GM23338 (cell line): Measurements from ENCODE around the gene FAP. TPM values are rescaled to one million over a fixed set of nuclear protein-coding genes. Genes with fewer than 3 reads are reported as not detected.

ENCODE experiments used
- ATAC-seq: fragments of 200-7000 bp; cut with Tn5 transposase; 3 replicates; pipeline ENCODE4 v1.9.1; 2020
- DNase-seq: peaks from one replicate; pipeline ENCODE4 v3.0.0-alpha.2; 2015; ENCODE audit warnings: low spot score
- H2AFZ ChIP-seq: fragments of 200-600 bp; sonication (generic); 2 replicates; pipeline ENCODE4 v1.8.0; 2016; ENCODE audit warnings: antibody characterized with exemption, mild to moderate bottlenecking, moderate library complexity
- H3F3A ChIP-seq: fragments of 200-600 bp; sonication (generic); replicated peaks from 2 replicates; pipeline ENCODE4 v1.8.0; 2017; ENCODE audit warnings: antibody characterized with exemption, mixed run types, low read depth
- H3K27ac ChIP-seq: fragments of 200-600 bp; sonication (generic); 2 replicates; pipeline ENCODE4 v1.6.1; 2016; ENCODE audit warnings: low read depth
- H3K27me3 ChIP-seq: fragments of 200-600 bp; sonication (generic); 2 replicates; pipeline ENCODE4 v1.8.0; 2016; ENCODE audit warnings: mild to moderate bottlenecking, mixed run types, moderate library complexity; ENCODE audit not compliant: insufficient read depth
- H3K36me3 ChIP-seq: fragments of 200-600 bp; sonication (generic); 2 replicates; pipeline ENCODE4 v1.8.0; 2016; ENCODE audit warnings: mild to moderate bottlenecking; ENCODE audit not compliant: insufficient read depth
- H3K4me1 ChIP-seq: fragments of 200-600 bp; sonication (generic); 2 replicates; pipeline ENCODE4 v1.8.0; 2016; ENCODE audit warnings: mild to moderate bottlenecking, moderate library complexity; ENCODE audit not compliant: insufficient read depth
- H3K4me2 ChIP-seq: fragments of 200-600 bp; sonication (generic); 2 replicates; pipeline ENCODE4 v1.7.1; 2017; ENCODE audit warnings: mixed run types
- H3K4me3 ChIP-seq: fragments of 200-600 bp; sonication (generic); 2 replicates; pipeline ENCODE4 v1.6.1; 2016; ENCODE audit warnings: mixed run types
- H3K79me2 ChIP-seq: fragments of 200-600 bp; sonication (generic); replicated peaks from 2 replicates; pipeline ENCODE4 v1.8.0; 2017; ENCODE audit warnings: mild to moderate bottlenecking; ENCODE audit not compliant: insufficient read depth
- H3K9me2 ChIP-seq: fragments of 200-600 bp; sonication (generic); 2 replicates; pipeline ENCODE4 v1.8.0; 2017; ENCODE audit not compliant: insufficient read depth
- H4K20me1 ChIP-seq: fragments of 200-600 bp; sonication (generic); replicated peaks from 2 replicates; pipeline ENCODE4 v1.8.0; 2017; ENCODE audit warnings: mild to moderate bottlenecking; ENCODE audit not compliant: insufficient read depth
- H3K27ac Mint-ChIP-seq: 2 replicates; pipeline ENCODE4 v1.8.0; 2020; ENCODE audit warnings: inconsistent platforms, mild to moderate bottlenecking, moderate library complexity, mixed read lengths
- H3K27me3 Mint-ChIP-seq: 3 replicates; pipeline ENCODE4 v1.8.0; 2022; ENCODE audit warnings: low read depth, mild to moderate bottlenecking, moderate library complexity, mixed read lengths, inconsistent platforms; ENCODE audit not compliant: insufficient read depth, poor library complexity
- H3K36me3 Mint-ChIP-seq: 3 replicates; pipeline ENCODE4 v1.8.0; 2021; ENCODE audit warnings: low read depth, mild to moderate bottlenecking, inconsistent platforms, moderate library complexity, mixed read lengths
- H3K4me1 Mint-ChIP-seq: 3 replicates; pipeline ENCODE4 v1.8.0; 2020; ENCODE audit warnings: mild to moderate bottlenecking, inconsistent platforms, mixed read lengths
- H3K4me3 Mint-ChIP-seq: 3 replicates; pipeline ENCODE4 v1.8.0; 2021; ENCODE audit warnings: moderate library complexity, mild to moderate bottlenecking, inconsistent platforms, mixed read lengths
- H3K9me3 Mint-ChIP-seq: 3 replicates; pipeline ENCODE4 v1.8.0; 2020; ENCODE audit warnings: moderate library complexity, mild to moderate bottlenecking, inconsistent platforms, mixed read lengths
- CREB1 ChIP-seq: fragments of 250-450 bp; sonication (Bioruptor Pico); IDR thresholded peaks from 2 replicates; pipeline ENCODE4 v1.5.0; 2020; ENCODE audit warnings: low read depth, mild to moderate bottlenecking, moderate library complexity
- EZH2 ChIP-seq: fragments of 200-600 bp; sonication (generic); IDR thresholded peaks from one replicate; pipeline ENCODE4 v1.8.0; 2017; ENCODE audit warnings: antibody characterized with exemption, mild to moderate bottlenecking, low read depth; ENCODE audit not compliant: unreplicated experiment
- EZH2phosphoT487 ChIP-seq: fragments of 200-600 bp; sonication (generic); IDR thresholded peaks from one replicate; pipeline ENCODE4 v1.8.1; 2018; ENCODE audit warnings: antibody characterized with exemption; ENCODE audit not compliant: unreplicated experiment
- NANOG ChIP-seq: IDR thresholded peaks from 2 replicates; pipeline ENCODE4 v1.6.1; 2016; ENCODE audit warnings: antibody characterized with exemption, borderline replicate concordance
- POLR2AphosphoS5 ChIP-seq: IDR thresholded peaks from 2 replicates; pipeline ENCODE4 v1.6.1; 2016; ENCODE audit warnings: antibody characterized with exemption, low read depth
- STAT1 ChIP-seq: IDR thresholded peaks from one replicate; pipeline ENCODE4 v1.6.1; 2016; ENCODE audit warnings: antibody characterized with exemption; ENCODE audit not compliant: unreplicated experiment
- ZNF114 ChIP-seq: fragments of 250-450 bp; sonication (Bioruptor Pico); IDR thresholded peaks from 2 replicates; pipeline ENCODE4 v1.5.0; 2020; ENCODE audit warnings: mild to moderate bottlenecking, moderate library complexity
- polyA plus RNA-seq: library from polyadenylated mRNA; unstranded; fragments of >200 nt; fragmentation: Nextera tagmentation; extraction: Ambion mirVana; gene quantifications from 2 replicates; pipeline ENCODE4 v1.2.1, GENCODE V29; 2016
- total RNA-seq: library from RNA; depleted of rRNA; stranded (reverse); fragments of >200 nt; shearing (Covaris generic); gene quantifications from 2 replicates; pipeline ENCODE4 v1.2.3, GENCODE V29; 2014
- TF ChIP-seq, protein P1 (sequence below): fragments of 250-450 bp; sonication (Bioruptor Pico); IDR thresholded peaks from 2 replicates; pipeline ENCODE4 v1.5.0; 2020; ENCODE audit warnings: mild to moderate bottlenecking, moderate library complexity
- TF ChIP-seq, protein P2 (sequence below): IDR thresholded peaks from one replicate; pipeline ENCODE4 v1.6.1; 2018; ENCODE audit warnings: antibody characterized with exemption; ENCODE audit not compliant: unreplicated experiment
- TF ChIP-seq, protein P3 (sequence below), 2 experiments: fragments of 200-600 bp in 1 of 2; sonication (generic) in 1 of 2; conservative IDR thresholded peaks; 2 replicates each; pipeline versions ENCODE4 v1.5.1 to v1.6.1; 2016 to 2017; ENCODE audit warnings: antibody characterized with exemption in 2 of 2, low read depth in 2 of 2, mild to moderate bottlenecking in 2 of 2, moderate library complexity in 1 of 2

FAP gene
- total and polyA plus RNA-seq, 2 experiments from 2014 or later, result not detected

DNA sequence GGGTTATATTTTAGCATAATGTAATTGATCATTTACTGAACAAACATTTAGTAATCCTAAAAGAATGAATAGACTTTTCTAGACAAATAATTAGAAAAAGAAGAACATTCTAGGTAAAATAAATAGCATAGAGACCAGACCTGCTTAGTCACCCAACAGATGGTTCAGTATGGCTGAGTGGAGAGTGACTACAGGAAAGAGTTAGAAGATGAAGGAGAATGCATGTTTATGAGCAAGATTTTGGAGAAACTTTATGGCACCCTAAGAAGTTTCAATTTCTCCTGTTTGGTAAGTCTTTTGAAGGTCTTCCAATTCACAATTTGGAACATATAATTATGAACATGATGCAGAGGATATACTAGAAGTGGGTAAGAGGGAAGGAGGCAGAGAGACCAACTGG, 32.9 kb downstream of the FAP start:
- Mint-ChIP-seq H3K27ac (no peak overlapping the region), H3K36me3 (no peaks in the 10 kb centered on the region), H3K4me3 (no peak overlapping the region), H3K4me1 (no peaks in the 10 kb centered on the region), H3K9me3 (no peaks in the 10 kb centered on the region), H3K27me3 (no peaks in the 10 kb centered on the region)
- no peaks in the 10 kb centered on the region for H4K20me1 ChIP-seq
- no peaks in the 10 kb centered on the region for H3K9me2 ChIP-seq
- H3K4me3 ChIP-seq, result no peak overlapping the region
- no peaks in the 10 kb centered on the region for H3K79me2 ChIP-seq
- H3K4me1 ChIP-seq, result no peaks in the 10 kb centered on the region
- H3K27ac ChIP-seq, result no peak overlapping the region
- no peaks in the 10 kb centered on the region for H3K36me3 ChIP-seq
- DNase-seq (no peak), ATAC-seq (no peak)
- no peaks in the 10 kb centered on the region for H3K27me3 ChIP-seq
- H2AFZ ChIP-seq, result no peak overlapping the region; the same call in 1 of the 2 replicates
- H3F3A ChIP-seq, result no peaks in the 10 kb centered on the region
- no peak overlapping the region for H3K4me2 ChIP-seq
- TF ChIP-seq CREB1 (no peak), NANOG (no peak), STAT1 (no peak), ZNF114 (CRISPR knock-in tag) (no peak), EZH2 (no peak), POLR2AphosphoS5 (no peak), EZH2phosphoT487 (no peak)
- TF ChIP-seq, protein P1, sequence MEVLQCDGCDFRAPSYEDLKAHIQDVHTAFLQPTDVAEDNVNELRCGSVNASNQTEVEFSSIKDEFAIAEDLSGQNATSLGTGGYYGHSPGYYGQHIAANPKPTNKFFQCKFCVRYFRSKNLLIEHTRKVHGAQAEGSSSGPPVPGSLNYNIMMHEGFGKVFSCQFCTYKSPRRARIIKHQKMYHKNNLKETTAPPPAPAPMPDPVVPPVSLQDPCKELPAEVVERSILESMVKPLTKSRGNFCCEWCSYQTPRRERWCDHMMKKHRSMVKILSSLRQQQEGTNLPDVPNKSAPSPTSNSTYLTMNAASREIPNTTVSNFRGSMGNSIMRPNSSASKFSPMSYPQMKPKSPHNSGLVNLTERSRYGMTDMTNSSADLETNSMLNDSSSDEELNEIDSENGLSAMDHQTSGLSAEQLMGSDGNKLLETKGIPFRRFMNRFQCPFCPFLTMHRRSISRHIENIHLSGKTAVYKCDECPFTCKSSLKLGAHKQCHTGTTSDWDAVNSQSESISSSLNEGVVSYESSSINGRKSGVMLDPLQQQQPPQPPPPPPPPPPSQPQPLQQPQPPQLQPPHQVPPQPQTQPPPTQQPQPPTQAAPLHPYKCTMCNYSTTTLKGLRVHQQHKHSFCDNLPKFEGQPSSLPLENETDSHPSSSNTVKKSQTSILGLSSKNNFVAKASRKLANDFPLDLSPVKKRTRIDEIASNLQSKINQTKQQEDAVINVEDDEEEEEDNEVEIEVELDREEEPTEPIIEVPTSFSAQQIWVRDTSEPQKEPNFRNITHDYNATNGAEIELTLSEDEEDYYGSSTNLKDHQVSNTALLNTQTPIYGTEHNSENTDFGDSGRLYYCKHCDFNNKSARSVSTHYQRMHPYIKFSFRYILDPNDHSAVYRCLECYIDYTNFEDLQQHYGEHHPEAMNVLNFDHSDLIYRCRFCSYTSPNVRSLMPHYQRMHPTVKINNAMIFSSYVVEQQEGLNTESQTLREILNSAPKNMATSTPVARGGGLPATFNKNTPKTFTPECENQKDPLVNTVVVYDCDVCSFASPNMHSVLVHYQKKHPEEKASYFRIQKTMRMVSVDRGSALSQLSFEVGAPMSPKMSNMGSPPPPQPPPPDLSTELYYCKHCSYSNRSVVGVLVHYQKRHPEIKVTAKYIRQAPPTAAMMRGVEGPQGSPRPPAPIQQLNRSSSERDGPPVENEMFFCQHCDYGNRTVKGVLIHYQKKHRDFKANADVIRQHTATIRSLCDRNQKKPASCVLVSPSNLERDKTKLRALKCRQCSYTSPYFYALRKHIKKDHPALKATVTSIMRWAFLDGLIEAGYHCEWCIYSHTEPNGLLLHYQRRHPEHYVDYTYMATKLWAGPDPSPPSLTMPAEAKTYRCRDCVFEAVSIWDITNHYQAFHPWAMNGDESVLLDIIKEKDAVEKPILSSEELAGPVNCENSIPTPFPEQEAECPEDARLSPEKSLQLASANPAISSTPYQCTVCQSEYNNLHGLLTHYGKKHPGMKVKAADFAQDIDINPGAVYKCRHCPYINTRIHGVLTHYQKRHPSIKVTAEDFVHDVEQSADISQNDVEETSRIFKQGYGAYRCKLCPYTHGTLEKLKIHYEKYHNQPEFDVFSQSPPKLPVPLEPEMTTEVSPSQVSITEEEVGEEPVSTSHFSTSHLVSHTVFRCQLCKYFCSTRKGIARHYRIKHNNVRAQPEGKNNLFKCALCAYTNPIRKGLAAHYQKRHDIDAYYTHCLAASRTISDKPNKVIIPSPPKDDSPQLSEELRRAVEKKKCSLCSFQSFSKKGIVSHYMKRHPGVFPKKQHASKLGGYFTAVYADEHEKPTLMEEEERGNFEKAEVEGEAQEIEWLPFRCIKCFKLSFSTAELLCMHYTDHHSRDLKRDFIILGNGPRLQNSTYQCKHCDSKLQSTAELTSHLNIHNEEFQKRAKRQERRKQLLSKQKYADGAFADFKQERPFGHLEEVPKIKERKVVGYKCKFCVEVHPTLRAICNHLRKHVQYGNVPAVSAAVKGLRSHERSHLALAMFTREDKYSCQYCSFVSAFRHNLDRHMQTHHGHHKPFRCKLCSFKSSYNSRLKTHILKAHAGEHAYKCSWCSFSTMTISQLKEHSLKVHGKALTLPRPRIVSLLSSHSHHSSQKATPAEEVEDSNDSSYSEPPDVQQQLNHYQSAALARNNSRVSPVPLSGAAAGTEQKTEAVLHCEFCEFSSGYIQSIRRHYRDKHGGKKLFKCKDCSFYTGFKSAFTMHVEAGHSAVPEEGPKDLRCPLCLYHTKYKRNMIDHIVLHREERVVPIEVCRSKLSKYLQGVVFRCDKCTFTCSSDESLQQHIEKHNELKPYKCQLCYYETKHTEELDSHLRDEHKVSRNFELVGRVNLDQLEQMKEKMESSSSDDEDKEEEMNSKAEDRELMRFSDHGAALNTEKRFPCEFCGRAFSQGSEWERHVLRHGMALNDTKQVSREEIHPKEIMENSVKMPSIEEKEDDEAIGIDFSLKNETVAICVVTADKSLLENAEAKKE (CRISPR knock-in tag), result no peak
- TF ChIP-seq, protein P2, sequence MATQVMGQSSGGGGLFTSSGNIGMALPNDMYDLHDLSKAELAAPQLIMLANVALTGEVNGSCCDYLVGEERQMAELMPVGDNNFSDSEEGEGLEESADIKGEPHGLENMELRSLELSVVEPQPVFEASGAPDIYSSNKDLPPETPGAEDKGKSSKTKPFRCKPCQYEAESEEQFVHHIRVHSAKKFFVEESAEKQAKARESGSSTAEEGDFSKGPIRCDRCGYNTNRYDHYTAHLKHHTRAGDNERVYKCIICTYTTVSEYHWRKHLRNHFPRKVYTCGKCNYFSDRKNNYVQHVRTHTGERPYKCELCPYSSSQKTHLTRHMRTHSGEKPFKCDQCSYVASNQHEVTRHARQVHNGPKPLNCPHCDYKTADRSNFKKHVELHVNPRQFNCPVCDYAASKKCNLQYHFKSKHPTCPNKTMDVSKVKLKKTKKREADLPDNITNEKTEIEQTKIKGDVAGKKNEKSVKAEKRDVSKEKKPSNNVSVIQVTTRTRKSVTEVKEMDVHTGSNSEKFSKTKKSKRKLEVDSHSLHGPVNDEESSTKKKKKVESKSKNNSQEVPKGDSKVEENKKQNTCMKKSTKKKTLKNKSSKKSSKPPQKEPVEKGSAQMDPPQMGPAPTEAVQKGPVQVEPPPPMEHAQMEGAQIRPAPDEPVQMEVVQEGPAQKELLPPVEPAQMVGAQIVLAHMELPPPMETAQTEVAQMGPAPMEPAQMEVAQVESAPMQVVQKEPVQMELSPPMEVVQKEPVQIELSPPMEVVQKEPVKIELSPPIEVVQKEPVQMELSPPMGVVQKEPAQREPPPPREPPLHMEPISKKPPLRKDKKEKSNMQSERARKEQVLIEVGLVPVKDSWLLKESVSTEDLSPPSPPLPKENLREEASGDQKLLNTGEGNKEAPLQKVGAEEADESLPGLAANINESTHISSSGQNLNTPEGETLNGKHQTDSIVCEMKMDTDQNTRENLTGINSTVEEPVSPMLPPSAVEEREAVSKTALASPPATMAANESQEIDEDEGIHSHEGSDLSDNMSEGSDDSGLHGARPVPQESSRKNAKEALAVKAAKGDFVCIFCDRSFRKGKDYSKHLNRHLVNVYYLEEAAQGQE, result no peak
- TF ChIP-seq, protein P3, sequence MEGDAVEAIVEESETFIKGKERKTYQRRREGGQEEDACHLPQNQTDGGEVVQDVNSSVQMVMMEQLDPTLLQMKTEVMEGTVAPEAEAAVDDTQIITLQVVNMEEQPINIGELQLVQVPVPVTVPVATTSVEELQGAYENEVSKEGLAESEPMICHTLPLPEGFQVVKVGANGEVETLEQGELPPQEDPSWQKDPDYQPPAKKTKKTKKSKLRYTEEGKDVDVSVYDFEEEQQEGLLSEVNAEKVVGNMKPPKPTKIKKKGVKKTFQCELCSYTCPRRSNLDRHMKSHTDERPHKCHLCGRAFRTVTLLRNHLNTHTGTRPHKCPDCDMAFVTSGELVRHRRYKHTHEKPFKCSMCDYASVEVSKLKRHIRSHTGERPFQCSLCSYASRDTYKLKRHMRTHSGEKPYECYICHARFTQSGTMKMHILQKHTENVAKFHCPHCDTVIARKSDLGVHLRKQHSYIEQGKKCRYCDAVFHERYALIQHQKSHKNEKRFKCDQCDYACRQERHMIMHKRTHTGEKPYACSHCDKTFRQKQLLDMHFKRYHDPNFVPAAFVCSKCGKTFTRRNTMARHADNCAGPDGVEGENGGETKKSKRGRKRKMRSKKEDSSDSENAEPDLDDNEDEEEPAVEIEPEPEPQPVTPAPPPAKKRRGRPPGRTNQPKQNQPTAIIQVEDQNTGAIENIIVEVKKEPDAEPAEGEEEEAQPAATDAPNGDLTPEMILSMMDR (conservative IDR thresholded peaks at IDR 0.05; ENCODE audit: low read depth in 2 of 2), result no peak
